Activated CD4-positive, alpha-beta T cell treated with anti-CD3 and anti-CD28 coated beads for 4 hours (primary cell): Measurements from ENCODE around the gene PYGO2.
"Not testable (repeated sequence)": the region's sequence is repeated elsewhere in the genome, so short reads cannot be mapped to it uniquely, and the experiment has no call there.

Source experiments
- DNase-seq, 2 donors: peaks; one replicate each; pipeline ENCODE4 v3.0.0-alpha.2; 2020

The PYGO2 gene

GRCh38 chr1:154977762-154978161, 16.2 kb upstream of the PYGO2 start:
- DNase-seq = not testable (repeated sequence)

- peak; percentile 41 to 59 for DNase-seq
Measured at GRCh38 chr1:154975409-154976059, 14.0 kb upstream of the PYGO2 start.

GRCh38 chr1:154974808-154975408, 13.3 kb upstream of the PYGO2 start:
- DNase-seq = peak; percentile 92 to 97

GRCh38 chr1:154974102-154974807, 12.7 kb upstream of the PYGO2 start, which contains the start of gene CKS1B:
TSS of gene CKS1B (plus strand) at chr1:154974681. CDS start at chr1:154974746, 65 bp downstream.
- peak; percentile 95 to 97 for DNase-seq

GRCh38 chr1:154973344-154974101, 11.9 kb upstream of the PYGO2 start:
- peak; percentile 88 to 94 for DNase-seq

GRCh38 chr1:154972517-154973343, 11.1 kb upstream of the PYGO2 start:
- DNase-seq = no peak

- DNase-seq = no peak
Measured at GRCh38 chr1:154972213-154972516, 10.6 kb upstream of the PYGO2 start.

GRCh38 chr1:154971341-154971998, 9.9 kb upstream of the PYGO2 start:
- no peak for DNase-seq

- peak; percentile 29 to 35 for DNase-seq
Measured at GRCh38 chr1:154970631-154971340, 9.2 kb upstream of the PYGO2 start, which contains the start of gene SHC1. TSS of gene SHC1 (minus strand) at chr1:154970747. CDS start at chr1:154970526, 221 bp downstream.

GRCh38 chr1:154969860-154970452, 8.4 kb upstream of the PYGO2 start:
- no peak for DNase-seq

GRCh38 chr1:154969246-154969645, 7.7 kb upstream of the PYGO2 start:
- no peak for DNase-seq

- no peak for DNase-seq
Measured at GRCh38 chr1:154968731-154969130, 7.1 kb upstream of the PYGO2 start.

GRCh38 chr1:154967331-154967950, 5.9 kb upstream of the PYGO2 start:
- DNase-seq = no peak

GRCh38 chr1:154966111-154966510, 4.5 kb upstream of the PYGO2 start:
- no peak for DNase-seq

- no peak for DNase-seq
Measured at GRCh38 chr1:154964359-154964758, 2.8 kb upstream of the PYGO2 start.

- no peak for DNase-seq
Measured at GRCh38 chr1:154963643-154964042, 2.1 kb upstream of the PYGO2 start.

GRCh38 chr1:154962795-154963330, 1.3 kb upstream of the PYGO2 start:
- DNase-seq = no peak

GRCh38 chr1:154962156-154962749, 671 bp upstream of the PYGO2 start:
- no peak for DNase-seq

GRCh38 chr1:154960446-154961136, 991 bp downstream of the PYGO2 start:
- no peak for DNase-seq
